Hepatic stellate cell (primary cell): Measurements from ENCODE around the gene TRPC4.
"Not testable (repeated sequence)": the region's sequence is repeated elsewhere in the genome, so short reads cannot be mapped to it uniquely, and the experiment has no call there.

ENCODE experiments used
- DNase-seq: peaks from one replicate; pipeline ENCODE4 v3.0.0; 2011; ENCODE audit warnings: low spot score

TRPC4 gene

DNA sequence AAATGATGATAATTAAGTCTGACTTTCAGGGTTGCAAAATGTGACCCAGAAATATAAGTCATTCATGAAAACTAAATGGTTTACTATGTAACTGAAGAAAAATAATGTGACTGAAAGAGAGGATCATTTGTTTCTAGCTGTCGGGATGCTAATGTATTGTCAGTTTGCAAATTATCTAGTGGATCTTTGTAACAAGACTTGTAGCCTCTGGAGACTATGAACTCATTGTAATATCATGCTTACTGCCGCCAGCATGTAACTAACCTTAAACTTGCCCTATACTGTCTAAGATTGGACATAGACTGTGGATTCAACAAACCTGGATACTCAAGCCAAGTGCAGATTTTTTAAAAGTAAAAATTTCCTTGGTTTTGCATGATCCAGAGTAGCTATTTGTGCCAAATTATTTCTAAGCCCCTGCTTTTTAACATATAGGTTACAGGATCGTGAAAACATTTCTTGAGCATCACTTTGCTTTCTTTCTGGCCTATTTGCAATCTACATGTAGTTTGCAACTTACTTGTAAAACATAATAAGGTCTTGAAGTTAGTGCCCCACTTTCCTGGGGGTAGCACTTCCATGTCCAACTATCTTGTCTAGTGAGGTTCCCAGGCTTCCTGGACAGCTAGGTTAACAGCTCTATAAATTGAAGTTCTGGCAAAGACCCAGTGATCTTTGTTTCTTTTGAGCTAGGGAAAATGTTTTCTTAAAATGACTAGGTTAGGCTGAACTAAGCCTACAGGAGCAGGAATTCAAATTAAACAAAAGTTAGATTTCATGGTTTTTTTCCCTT lies 267.7 kb downstream of the TRPC4 start:
- DNase-seq = no peak

DNA sequence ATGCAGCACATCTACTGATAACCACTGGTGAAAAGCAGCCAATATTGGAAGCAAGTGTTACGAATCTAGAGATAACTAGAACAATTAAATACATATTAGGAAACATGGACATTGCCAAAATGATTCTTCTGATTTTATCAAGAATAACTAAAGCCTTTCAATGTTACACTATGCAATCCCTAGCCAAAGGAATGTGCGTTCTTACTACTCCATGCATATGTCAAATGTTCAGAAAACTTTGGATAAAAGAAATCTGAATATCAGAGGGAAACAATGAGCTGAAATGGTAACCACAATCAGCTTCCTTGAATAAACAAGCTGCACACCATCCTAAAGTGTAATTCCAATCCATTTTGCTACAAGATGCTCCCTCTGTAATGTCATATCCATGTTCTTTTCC lies 270.1 kb downstream of the TRPC4 start:
- no peak for DNase-seq

GRCh38 chr13:37598597-37598996 lies 271.0 kb downstream of the TRPC4 start, which contains the start of gene POSTN:
POSTN (minus strand) TSS chr13:37598768; CDS start chr13:37598726, 42 bp downstream.
- no peak for DNase-seq

- DNase-seq = no peak
These were observed 272.0 kb downstream of the TRPC4 start for GRCh38 chr13:37597477-37598025.

- DNase-seq = no peak
These were observed 272.8 kb downstream of the TRPC4 start for GRCh38 chr13:37596805-37597204.

DNA sequence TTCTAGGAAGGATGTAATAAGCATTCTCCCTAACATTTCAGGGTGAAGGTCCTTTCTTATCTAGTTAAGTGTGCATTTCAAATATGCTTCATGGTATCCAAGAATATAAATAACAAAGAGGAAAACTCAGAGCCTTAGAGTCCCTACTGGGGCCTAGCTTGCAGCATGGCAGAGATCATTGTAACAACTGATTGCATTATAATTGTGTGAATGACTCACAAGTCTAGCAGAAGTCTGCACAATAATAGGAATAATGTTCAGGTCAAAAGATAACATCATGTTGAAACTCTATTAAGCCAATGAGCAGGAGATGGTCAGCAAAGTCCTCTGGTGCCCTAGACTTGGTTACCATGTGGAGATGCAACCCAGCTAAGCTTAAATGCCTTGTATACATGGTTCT lies 274.4 kb downstream of the TRPC4 start:
- DNase-seq = no peak

- DNase-seq = no peak
These were observed 275.0 kb downstream of the TRPC4 start for GRCh38 chr13:37594550-37594949.

GRCh38 chr13:37589381-37589780 lies 280.2 kb downstream of the TRPC4 start:
- DNase-seq = not testable (repeated sequence)

DNA sequence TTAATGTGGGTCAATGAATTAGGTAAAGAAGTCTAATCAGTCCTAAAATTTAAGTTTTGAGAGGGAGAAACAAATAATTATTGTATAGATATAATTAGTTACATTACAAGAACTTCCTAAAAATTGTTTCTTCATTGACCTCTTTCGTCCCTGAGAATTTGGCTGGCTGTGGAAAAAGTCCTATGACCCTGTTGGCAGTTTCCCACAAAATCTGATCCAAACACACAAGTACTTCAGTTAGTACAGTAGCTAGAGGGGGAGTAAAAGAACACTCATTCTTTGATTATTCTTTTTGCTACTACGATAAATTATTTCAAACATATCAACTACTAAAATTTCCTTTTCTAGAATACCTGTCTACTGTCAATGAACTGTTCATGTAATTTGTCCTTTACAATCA lies 282.3 kb downstream of the TRPC4 start:
- no peak for DNase-seq
